GM15510 (cell line): ENCODE measurements around the gene CEP76.

Experiments used
- POLR2A ChIP-seq: IDR thresholded peaks from 3 replicates; pipeline ENCODE4 v1.6.1; 2011; ENCODE audit warnings: borderline replicate concordance; ENCODE audit not compliant: insufficient read length; ENCODE audit errors: extremely low read depth

Gene CEP76

GRCh38 chr18:12737243-12737902 lies 34.9 kb upstream of the CEP76 start:
- TF ChIP-seq POLR2A: no peak

GRCh38 chr18:12726774-12727550 lies 24.4 kb upstream of the CEP76 start:
- TF ChIP-seq POLR2A: no peak

GRCh38 chr18:12726331-12726730 lies 23.8 kb upstream of the CEP76 start:
- TF ChIP-seq POLR2A: no peak

DNA sequence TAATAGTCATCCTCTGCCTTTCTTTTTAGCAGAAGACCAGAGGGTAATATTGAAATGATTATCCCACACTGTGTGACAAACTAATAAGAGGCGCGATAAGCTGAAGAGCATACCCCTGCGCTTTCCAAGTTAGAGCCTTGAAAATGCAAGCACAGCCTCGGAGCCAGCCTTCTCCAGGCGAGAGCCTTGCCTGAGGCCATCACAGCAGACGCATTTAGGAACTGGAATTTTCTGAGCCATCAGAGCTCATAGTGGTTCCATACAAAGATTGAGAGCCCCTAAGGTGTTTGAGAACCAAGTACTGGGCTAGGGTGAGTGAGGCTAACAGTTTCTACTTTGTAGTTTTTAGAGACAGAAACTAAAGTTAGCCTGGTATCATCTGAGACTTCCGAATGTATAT lies 20.2 kb upstream of the CEP76 start:
- no peak for TF ChIP-seq POLR2A

DNA sequence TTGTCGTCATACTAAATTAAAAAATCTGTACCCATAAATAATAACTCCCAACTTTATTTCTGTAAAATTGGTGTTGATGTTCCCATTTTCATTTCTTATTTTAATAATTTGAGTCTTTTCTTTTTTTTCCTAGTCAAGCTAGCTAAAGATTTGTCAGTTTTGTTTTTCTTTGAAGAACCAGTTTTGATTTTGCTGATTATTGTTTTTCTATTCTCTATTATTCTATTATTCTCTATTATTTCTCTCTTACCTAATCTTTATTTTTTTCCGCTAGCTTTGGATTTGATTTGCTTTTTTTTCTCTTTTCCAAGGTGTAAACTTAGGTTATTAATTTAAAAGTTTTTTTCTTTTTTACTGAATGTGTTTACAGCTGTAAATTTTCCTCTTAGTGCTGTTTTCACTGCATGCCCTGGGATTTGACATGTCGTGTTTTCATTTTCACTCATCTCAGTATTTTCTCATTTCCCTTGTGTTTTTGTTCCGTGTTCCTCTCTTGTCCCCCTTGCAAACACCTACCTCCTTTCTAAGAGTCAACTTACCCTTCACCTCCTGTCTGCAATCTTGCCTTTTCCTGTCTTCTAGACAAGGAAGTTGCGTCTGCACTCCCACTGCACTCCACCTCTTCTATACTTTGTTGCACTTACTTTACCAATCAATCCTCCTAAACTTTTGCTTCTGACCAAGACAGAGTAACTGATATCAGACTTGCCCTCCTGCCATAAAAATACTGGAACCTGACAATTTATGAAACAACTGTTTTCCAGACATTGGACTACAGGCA lies 19.2 kb upstream of the CEP76 start:
- no peak for TF ChIP-seq POLR2A

GRCh38 chr18:12711446-12711845 lies 8.9 kb upstream of the CEP76 start:
- no peak for TF ChIP-seq POLR2A

- TF ChIP-seq POLR2A: no peak
Observed at GRCh38 chr18:12703664-12704063, 1.1 kb upstream of the CEP76 start.

- no peak for TF ChIP-seq POLR2A
Observed at GRCh38 chr18:12703096-12703567, 609 bp upstream of the CEP76 start.

DNA sequence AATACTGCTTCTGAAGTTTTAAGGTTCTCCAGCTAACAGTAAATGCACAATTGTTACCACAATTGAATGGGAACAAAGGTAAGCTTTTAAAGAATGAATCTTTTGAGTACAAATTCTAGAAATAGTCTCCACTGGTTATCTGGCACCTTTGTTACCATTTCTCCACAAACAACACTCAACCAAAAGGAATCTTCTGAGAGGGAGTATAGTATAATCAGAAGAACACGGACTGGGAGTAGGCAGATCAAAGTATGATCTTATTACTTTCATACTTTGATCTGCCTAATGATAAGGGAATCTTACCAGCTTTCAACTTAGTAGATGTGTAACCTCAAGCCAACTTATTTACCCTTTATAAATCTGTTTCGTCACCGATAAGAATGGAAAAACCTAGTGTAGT lies 1.4 kb downstream of the CEP76 start:
- no peak for TF ChIP-seq POLR2A

DNA sequence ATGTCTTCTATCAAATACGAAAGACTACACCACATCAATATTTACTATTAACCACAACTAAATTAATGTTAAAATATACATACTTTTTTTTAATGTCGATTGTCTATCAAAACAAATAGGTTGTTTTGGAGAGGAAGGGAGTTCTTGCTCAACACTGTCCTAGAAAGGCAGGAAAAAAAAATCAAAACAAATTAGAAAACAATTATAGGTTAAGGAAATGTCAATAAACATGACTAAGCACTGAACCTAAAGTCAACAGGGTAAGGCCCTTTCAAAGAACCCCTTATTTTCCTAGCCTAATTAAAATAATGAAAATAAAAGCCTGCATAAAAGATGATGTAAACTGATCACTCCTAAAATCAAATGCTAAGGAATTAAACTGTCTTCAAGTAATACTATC lies 2.8 kb downstream of the CEP76 start:
- no peak for TF ChIP-seq POLR2A

DNA sequence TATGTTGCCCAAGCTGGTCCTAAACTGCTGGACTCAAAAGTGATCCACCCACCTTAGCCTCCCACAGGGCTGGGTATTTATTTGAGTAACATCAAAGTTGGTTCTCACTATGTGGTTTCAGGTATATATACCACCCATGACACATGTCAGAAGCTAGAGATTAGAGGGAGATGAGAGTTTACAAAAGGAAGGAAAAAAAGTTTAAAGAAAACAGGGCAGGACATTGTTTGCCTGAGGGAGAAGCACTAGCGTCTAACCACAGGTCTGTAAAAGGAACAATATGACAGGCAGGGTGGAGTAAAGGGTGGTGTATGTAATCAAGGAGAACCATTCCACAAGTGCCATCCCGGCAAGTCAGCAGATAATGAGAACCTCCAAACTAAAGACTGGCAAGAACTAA lies 8.5 kb downstream of the CEP76 start:
- no peak for TF ChIP-seq POLR2A

GRCh38 chr18:12692206-12692605 lies 10.3 kb downstream of the CEP76 start:
- no peak for TF ChIP-seq POLR2A

GRCh38 chr18:12689256-12689850 lies 13.2 kb downstream of the CEP76 start:
- no peak for TF ChIP-seq POLR2A

DNA sequence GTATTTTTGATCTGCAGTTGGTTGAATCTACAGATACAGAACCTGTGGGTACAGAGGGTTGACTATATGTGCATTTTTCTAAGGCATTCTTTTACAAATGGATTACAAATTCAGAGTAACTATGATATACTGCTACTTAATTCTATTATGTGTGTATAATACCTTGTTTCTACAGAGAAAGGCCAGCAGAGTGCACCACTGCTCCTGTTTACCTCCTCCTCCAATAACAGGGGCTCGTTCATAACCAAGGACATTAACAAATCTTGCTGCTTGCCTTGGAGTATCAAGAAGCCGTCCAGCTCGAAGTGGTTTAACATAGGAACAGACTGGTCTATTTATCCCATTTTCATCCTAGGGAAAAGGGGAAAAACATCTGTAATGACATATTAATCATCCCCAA lies 16.4 kb downstream of the CEP76 start:
- TF ChIP-seq POLR2A: no peak
